HCT116 (cell line): Measurements from ENCODE around the gene COL15A1. TPM values are rescaled to one million over a fixed set of nuclear protein-coding genes. Genes with fewer than 3 reads are reported as not detected.

Experiments used
- ATAC-seq: fragments of 200-7000 bp; cut with Tn5 transposase; 2 replicates; pipeline ENCODE4 v1.9.1; 2020; ENCODE audit warnings: mild to moderate bottlenecking, moderate library complexity
- BruUV-seq: library from RNA; stranded (reverse); fragments of 400-500 nt; replicated peaks from 2 replicates; lab custom pipeline; 2021; lab: Mats Ljungman, UMichigan
- CTCF ChIA-PET: fragments of 300-600 bp; sonication (Branson Sonifier 250); formaldehyde crosslinking; loops from one replicate; lab custom pipeline; 2021; ENCODE audit warnings: antibody characterized with exemption; lab: Charles Lee
- POLR2A ChIA-PET: fragments of 300-600, 350-600 bp; sonication (Branson Sonifier 250); formaldehyde crosslinking; loops from one replicate; lab custom pipeline; 2021; ENCODE audit warnings: antibody characterized with exemption; lab: Charles Lee
- RAD21 ChIA-PET, 2 experiments: fragments of 300-600 bp; sonication (Branson Sonifier 250); formaldehyde crosslinking; loops; one replicate each; lab custom pipeline; 2023; ENCODE audit warnings: low total read pairs in 2 of 2; ENCODE audit not compliant: uncharacterized antibody in 2 of 2, unreplicated experiment in 2 of 2, low non-redundant PET in 1 of 2; lab: Charles Lee
- DNase-seq: peaks from one replicate; pipeline ENCODE4 v3.0.0-alpha.2; 2010; ENCODE audit warnings: low read depth, low spot score
- H2AFZ ChIP-seq: fragments of 200-600 bp; shearing (Covaris generic), sonication (generic); 2 replicates; pipeline ENCODE4 v1.6.1; 2017; ENCODE audit warnings: low read depth, mixed run types, mixed read lengths, antibody characterized with exemption, low read length; ENCODE audit not compliant: poor library complexity, severe bottlenecking
- H3K27ac ChIP-seq: 2 replicates; pipeline ENCODE4 v1.5.1; 2012; ENCODE audit warnings: low read depth, low read length
- H3K27me3 ChIP-seq: fragments of 200-600 bp; sonication (generic); 2 replicates; pipeline ENCODE4 v1.6.1; 2016; ENCODE audit warnings: mixed run types, low read length, mixed read lengths; ENCODE audit not compliant: insufficient read depth
- H3K36me3 ChIP-seq, 2 experiments: fragments of 200-500 bp in 1 of 2; fragments of 200-600 bp in 1 of 2; sonication (Bioruptor generic) in 1 of 2; sonication (generic) in 1 of 2; 2 replicates each; pipeline versions ENCODE4 v1.5.1 to v1.6.1; 2014 to 2016; ENCODE audit warnings: low read length in 2 of 2, inconsistent platforms in 1 of 2, mixed read lengths in 1 of 2, mixed run types in 1 of 2; ENCODE audit not compliant: insufficient read depth in 2 of 2, control insufficient read depth in 1 of 2
- H3K4me1 ChIP-seq, 2 experiments: fragments of 200-600 bp in 1 of 2; sonication (generic) in 1 of 2; 2 replicates each; pipeline versions ENCODE4 v1.5.1 to v1.6.1; 2012 to 2017; ENCODE audit warnings: low read length in 2 of 2, inconsistent platforms in 1 of 2, mild to moderate bottlenecking in 1 of 2, mixed read lengths in 1 of 2, mixed run types in 1 of 2, moderate library complexity in 1 of 2; ENCODE audit not compliant: insufficient read depth in 2 of 2, control insufficient read depth in 1 of 2
- H3K4me2 ChIP-seq: fragments of 200-600 bp; sonication (generic); 2 replicates; pipeline ENCODE4 v1.6.1; 2017; ENCODE audit warnings: mixed run types, low read length, mixed read lengths
- H3K4me3 ChIP-seq, 2 experiments: fragments of 200-600 bp in 1 of 2; sonication (generic) in 1 of 2; replicated peaks in 1 of 2; 2 replicates each; pipeline ENCODE4 v1.5.1; 2011 to 2016; ENCODE audit warnings: low read length in 2 of 2, control low read depth in 1 of 2, low read depth in 1 of 2, mild to moderate bottlenecking in 1 of 2, mixed read lengths in 1 of 2, mixed run types in 1 of 2
- H3K79me2 ChIP-seq: fragments of 200-600 bp; sonication (generic); 2 replicates; pipeline ENCODE4 v1.6.1; 2017; ENCODE audit warnings: mild to moderate bottlenecking, mixed run types, low read length, moderate library complexity, mixed read lengths; ENCODE audit not compliant: insufficient read depth
- H3K9ac ChIP-seq: fragments of 200-600 bp; sonication (generic); 2 replicates; pipeline ENCODE4 v1.6.1; 2016; ENCODE audit warnings: low read length, mixed read lengths
- H3K9me2 ChIP-seq: fragments of 200-600 bp; sonication (generic), shearing (Covaris generic); 2 replicates; pipeline ENCODE4 v1.6.1; 2017; ENCODE audit warnings: mixed run types, mild to moderate bottlenecking, moderate library complexity; ENCODE audit not compliant: insufficient read depth
- H3K9me3 ChIP-seq, 2 experiments: fragments of 200-500 bp in 1 of 2; fragments of 200-600 bp in 1 of 2; sonication (Bioruptor generic) in 1 of 2; sonication (generic) in 1 of 2; 2 replicates each; pipeline ENCODE4 v1.6.1; 2014 to 2017; ENCODE audit warnings: low read length in 2 of 2, mixed read lengths in 2 of 2, inconsistent platforms in 1 of 2, low read depth in 1 of 2, mild to moderate bottlenecking in 1 of 2, mixed run types in 1 of 2, moderate library complexity in 1 of 2; ENCODE audit not compliant: control insufficient read depth in 1 of 2, insufficient read depth in 1 of 2
- H4K20me1 ChIP-seq: fragments of 200-600 bp; sonication (generic), shearing (Covaris generic); 2 replicates; pipeline ENCODE4 v1.6.1; 2017; ENCODE audit warnings: mixed run types, mild to moderate bottlenecking, moderate library complexity; ENCODE audit not compliant: insufficient read depth
- CBX3 ChIP-seq: IDR thresholded peaks from 2 replicates; pipeline ENCODE4 v1.6.1; 2012; ENCODE audit warnings: low read depth
- CEBPB ChIP-seq: IDR thresholded peaks from 2 replicates; pipeline ENCODE4 v1.6.1; 2012; ENCODE audit warnings: low read depth
- EZH2 ChIP-seq: fragments of 200-600 bp; sonication (generic); IDR thresholded peaks from 2 replicates; pipeline ENCODE4 v1.6.1; 2017; ENCODE audit warnings: antibody characterized with exemption, mixed run types
- EZH2phosphoT487 ChIP-seq: fragments of 200-600 bp; IDR thresholded peaks from 2 replicates; pipeline ENCODE4 v1.6.1; 2018; ENCODE audit warnings: antibody characterized with exemption, borderline replicate concordance
- FOSL1 ChIP-seq: IDR thresholded peaks from 2 replicates; pipeline ENCODE4 v1.6.1; 2012; ENCODE audit warnings: low read depth
- POLR2A ChIP-seq: IDR thresholded peaks from 2 replicates; pipeline ENCODE4 v1.7.0; 2011; ENCODE audit warnings: borderline replicate concordance; ENCODE audit not compliant: insufficient read depth, insufficient read length; ENCODE audit errors: extremely low read depth
- POLR2AphosphoS5 ChIP-seq: IDR thresholded peaks from 2 replicates; pipeline ENCODE4 v1.6.1; 2011; ENCODE audit warnings: mild to moderate bottlenecking, low read depth, low read length, moderate library complexity
- RAD21 ChIP-seq: IDR thresholded peaks from 2 replicates; pipeline ENCODE4 v1.6.1; 2012; ENCODE audit warnings: low read depth, mild to moderate bottlenecking
- SIN3A ChIP-seq: IDR thresholded peaks from 2 replicates; pipeline ENCODE4 v1.6.1; 2012; ENCODE audit warnings: low read depth
- SP1 ChIP-seq: IDR thresholded peaks from 2 replicates; pipeline ENCODE4 v1.6.1; 2012; ENCODE audit warnings: low read depth
- TCF7L2 ChIP-seq: IDR thresholded peaks from 2 replicates; pipeline ENCODE4 v1.7.0; 2011; ENCODE audit warnings: borderline replicate concordance, inconsistent platforms; ENCODE audit not compliant: insufficient read depth, insufficient read length; ENCODE audit errors: extremely low read depth
- ZFX ChIP-seq: fragments of 450-650 bp; IDR thresholded peaks from 2 replicates; pipeline ENCODE4 v1.6.1; 2017
- ZNF274 ChIP-seq: fragments of 200-500 bp; sonication (Bioruptor generic); IDR thresholded peaks from 2 replicates; pipeline ENCODE4 v1.6.1; 2014; ENCODE audit warnings: mild to moderate bottlenecking, low read depth, low read length, inconsistent platforms
- intact Hi-C: fragments of 100-400 bp; cut with micrococcal nuclease; formaldehyde crosslinking; loops from 2 replicates; pipeline ENCODE4 v1.10.0; 2022
- total RNA-seq: library from RNA; stranded (reverse); gene quantifications from one replicate; pipeline ENCODE4 v1.2.1, GENCODE V29; 2021; ENCODE audit not compliant: unreplicated experiment
- TF ChIP-seq, protein P1 (sequence below): IDR thresholded peaks from 2 replicates; pipeline ENCODE4 v1.6.1; 2011; ENCODE audit warnings: mild to moderate bottlenecking, low read length, moderate library complexity; ENCODE audit not compliant: insufficient replicate concordance; ENCODE audit errors: extremely low read depth
- TF ChIP-seq, protein P2 (sequence below): IDR thresholded peaks from 2 replicates; pipeline ENCODE4 v1.6.1; 2012; ENCODE audit warnings: low read depth

Gene COL15A1
- total RNA-seq, 1 experiment from 2014 or later, result 0.15 TPM

DNA sequence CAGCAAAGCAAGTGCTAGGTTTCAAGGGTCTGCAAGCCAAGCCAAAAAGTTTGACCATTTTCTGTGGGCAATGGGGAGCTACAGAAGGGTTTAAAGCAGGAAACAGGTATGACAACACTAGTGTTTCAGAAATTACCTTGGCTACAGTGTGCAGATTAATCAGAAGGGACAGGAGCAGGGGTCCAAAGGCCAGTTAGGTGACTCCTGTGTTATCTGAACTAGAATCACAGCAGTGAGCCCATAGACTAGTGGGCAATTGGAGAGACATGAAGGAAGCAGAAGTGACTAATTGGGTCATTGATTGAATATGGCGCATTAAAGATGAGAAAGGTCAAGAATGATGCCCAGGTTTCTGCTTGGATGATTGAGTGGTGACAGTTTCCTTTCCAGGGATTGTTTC, 119.8 kb downstream of the COL15A1 start:
- intact Hi-C loops, result no loop called here
- Histone ChIP-seq H3K4me2 (no peak overlapping the region), H4K20me1 (no peaks in the 10 kb centered on the region), H3K9ac (no peak overlapping the region), H3K4me1 (no peaks in the 10 kb centered on the region), H3K27me3 (peaks cover 18% of the 10 kb centered on the region), H3K36me3 (no peaks in the 10 kb centered on the region), H3K9me2 (no peaks in the 10 kb centered on the region), H3K4me3 (no peak overlapping the region), H3K9me3 (no peaks in the 10 kb centered on the region), H3K27ac (no peak overlapping the region), H2AFZ (no peak overlapping the region), H3K79me2 (no peaks in the 10 kb centered on the region)
- ChIA-PET POLR2A (no interaction called here), RAD21 (no interaction called here), CTCF (no interaction called here)
- TF ChIP-seq SP1 (no peak), RAD21 (no peak), EZH2phosphoT487 (no peak), CEBPB (no peak), ZFX (no peak), EZH2 (no peak), POLR2A (no peak), FOSL1 (no peak), CBX3 (no peak), POLR2AphosphoS5 (no peak), TCF7L2 (no peak), ZNF274 (no peak), SIN3A (no peak)
- TF ChIP-seq, protein P1, sequence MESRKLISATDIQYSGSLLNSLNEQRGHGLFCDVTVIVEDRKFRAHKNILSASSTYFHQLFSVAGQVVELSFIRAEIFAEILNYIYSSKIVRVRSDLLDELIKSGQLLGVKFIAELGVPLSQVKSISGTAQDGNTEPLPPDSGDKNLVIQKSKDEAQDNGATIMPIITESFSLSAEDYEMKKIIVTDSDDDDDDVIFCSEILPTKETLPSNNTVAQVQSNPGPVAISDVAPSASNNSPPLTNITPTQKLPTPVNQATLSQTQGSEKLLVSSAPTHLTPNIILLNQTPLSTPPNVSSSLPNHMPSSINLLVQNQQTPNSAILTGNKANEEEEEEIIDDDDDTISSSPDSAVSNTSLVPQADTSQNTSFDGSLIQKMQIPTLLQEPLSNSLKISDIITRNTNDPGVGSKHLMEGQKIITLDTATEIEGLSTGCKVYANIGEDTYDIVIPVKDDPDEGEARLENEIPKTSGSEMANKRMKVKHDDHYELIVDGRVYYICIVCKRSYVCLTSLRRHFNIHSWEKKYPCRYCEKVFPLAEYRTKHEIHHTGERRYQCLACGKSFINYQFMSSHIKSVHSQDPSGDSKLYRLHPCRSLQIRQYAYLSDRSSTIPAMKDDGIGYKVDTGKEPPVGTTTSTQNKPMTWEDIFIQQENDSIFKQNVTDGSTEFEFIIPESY, result no peak
- TF ChIP-seq, protein P2, sequence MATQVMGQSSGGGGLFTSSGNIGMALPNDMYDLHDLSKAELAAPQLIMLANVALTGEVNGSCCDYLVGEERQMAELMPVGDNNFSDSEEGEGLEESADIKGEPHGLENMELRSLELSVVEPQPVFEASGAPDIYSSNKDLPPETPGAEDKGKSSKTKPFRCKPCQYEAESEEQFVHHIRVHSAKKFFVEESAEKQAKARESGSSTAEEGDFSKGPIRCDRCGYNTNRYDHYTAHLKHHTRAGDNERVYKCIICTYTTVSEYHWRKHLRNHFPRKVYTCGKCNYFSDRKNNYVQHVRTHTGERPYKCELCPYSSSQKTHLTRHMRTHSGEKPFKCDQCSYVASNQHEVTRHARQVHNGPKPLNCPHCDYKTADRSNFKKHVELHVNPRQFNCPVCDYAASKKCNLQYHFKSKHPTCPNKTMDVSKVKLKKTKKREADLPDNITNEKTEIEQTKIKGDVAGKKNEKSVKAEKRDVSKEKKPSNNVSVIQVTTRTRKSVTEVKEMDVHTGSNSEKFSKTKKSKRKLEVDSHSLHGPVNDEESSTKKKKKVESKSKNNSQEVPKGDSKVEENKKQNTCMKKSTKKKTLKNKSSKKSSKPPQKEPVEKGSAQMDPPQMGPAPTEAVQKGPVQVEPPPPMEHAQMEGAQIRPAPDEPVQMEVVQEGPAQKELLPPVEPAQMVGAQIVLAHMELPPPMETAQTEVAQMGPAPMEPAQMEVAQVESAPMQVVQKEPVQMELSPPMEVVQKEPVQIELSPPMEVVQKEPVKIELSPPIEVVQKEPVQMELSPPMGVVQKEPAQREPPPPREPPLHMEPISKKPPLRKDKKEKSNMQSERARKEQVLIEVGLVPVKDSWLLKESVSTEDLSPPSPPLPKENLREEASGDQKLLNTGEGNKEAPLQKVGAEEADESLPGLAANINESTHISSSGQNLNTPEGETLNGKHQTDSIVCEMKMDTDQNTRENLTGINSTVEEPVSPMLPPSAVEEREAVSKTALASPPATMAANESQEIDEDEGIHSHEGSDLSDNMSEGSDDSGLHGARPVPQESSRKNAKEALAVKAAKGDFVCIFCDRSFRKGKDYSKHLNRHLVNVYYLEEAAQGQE, result no peak
- DNase-seq (no peak), ATAC-seq (no peak)
- BruUV-seq, result no TSS peak
